Glutamatergic neuron (in vitro differentiated cells): ENCODE measurements around the gene PSMA2. TPM values are rescaled to one million over a fixed set of nuclear protein-coding genes. Genes with fewer than 3 reads are reported as not detected.

Experiments used
- DNase-seq: peaks from one replicate; pipeline ENCODE4 v3.0.0; 2022
- H3K27ac Mint-ChIP-seq: one replicate; pipeline ENCODE4 v1.8.0; 2020; ENCODE audit warnings: mild to moderate bottlenecking, mixed read lengths, inconsistent platforms; ENCODE audit not compliant: unreplicated experiment
- H3K27me3 Mint-ChIP-seq: one replicate; pipeline ENCODE4 v1.8.0; 2020; ENCODE audit warnings: mild to moderate bottlenecking, moderate library complexity, mixed read lengths, inconsistent platforms; ENCODE audit not compliant: unreplicated experiment
- H3K36me3 Mint-ChIP-seq: one replicate; pipeline ENCODE4 v1.8.0; 2020; ENCODE audit warnings: mild to moderate bottlenecking, mixed read lengths, inconsistent platforms; ENCODE audit not compliant: unreplicated experiment
- H3K4me1 Mint-ChIP-seq: one replicate; pipeline ENCODE4 v1.8.0; 2020; ENCODE audit warnings: mild to moderate bottlenecking, low read depth, mixed read lengths, inconsistent platforms; ENCODE audit not compliant: unreplicated experiment
- H3K4me3 Mint-ChIP-seq: one replicate; pipeline ENCODE4 v1.8.0; 2020; ENCODE audit warnings: mild to moderate bottlenecking, mixed read lengths, inconsistent platforms; ENCODE audit not compliant: unreplicated experiment
- H3K9me3 Mint-ChIP-seq: one replicate; pipeline ENCODE4 v1.8.0; 2020; ENCODE audit warnings: mild to moderate bottlenecking, moderate library complexity, mixed read lengths, inconsistent platforms; ENCODE audit not compliant: unreplicated experiment
- CTCF ChIP-seq: fragments of 200-600 bp; sonication (generic); IDR thresholded peaks from one replicate; pipeline ENCODE4 v1.5.0; 2021; ENCODE audit not compliant: partially characterized antibody, unreplicated experiment
- total RNA-seq: library from RNA; stranded (reverse); fragmentation: NEBNext Ultra II Directional; extraction: Animal tissue kit (Norgen Biotek cat#: 25700); gene quantifications from one replicate; pipeline ENCODE4 v1.2.1, GENCODE V29; 2021; ENCODE audit not compliant: unreplicated experiment

PSMA2 gene
- total RNA-seq, 1 donor from 2014 or later, result 78.4 TPM

GRCh38 chr7:42928754-42929153, 3.2 kb downstream of the PSMA2 start:
- Mint-ChIP-seq H3K4me3 (no peak overlapping the region), H3K4me1 (no peaks in the 10 kb centered on the region), H3K27ac (no peak overlapping the region), H3K9me3 (peaks cover 3% of the 10 kb centered on the region), H3K36me3 (no peaks in the 10 kb centered on the region), H3K27me3 (peaks cover 8% of the 10 kb centered on the region)
- no peak for DNase-seq
- TF ChIP-seq CTCF, result no peak

GRCh38 chr7:42926204-42926603, 5.8 kb downstream of the PSMA2 start:
- no peak overlapping the region for H3K4me3 Mint-ChIP-seq

GRCh38 chr7:42925630-42926029, 6.3 kb downstream of the PSMA2 start:
- H3K4me3 Mint-ChIP-seq, result no peak overlapping the region

More at GRCh38 chr7:42926204-42926603, 5.8 kb downstream of the PSMA2 start:
- Mint-ChIP-seq H3K36me3 (no peaks in the 10 kb centered on the region), H3K27ac (no peak overlapping the region), H3K9me3 (no peaks in the 10 kb centered on the region), H3K4me1 (no peaks in the 10 kb centered on the region), H3K27me3 (no peaks in the 10 kb centered on the region)
- no peak for DNase-seq
- TF ChIP-seq CTCF, result no peak

DNA sequence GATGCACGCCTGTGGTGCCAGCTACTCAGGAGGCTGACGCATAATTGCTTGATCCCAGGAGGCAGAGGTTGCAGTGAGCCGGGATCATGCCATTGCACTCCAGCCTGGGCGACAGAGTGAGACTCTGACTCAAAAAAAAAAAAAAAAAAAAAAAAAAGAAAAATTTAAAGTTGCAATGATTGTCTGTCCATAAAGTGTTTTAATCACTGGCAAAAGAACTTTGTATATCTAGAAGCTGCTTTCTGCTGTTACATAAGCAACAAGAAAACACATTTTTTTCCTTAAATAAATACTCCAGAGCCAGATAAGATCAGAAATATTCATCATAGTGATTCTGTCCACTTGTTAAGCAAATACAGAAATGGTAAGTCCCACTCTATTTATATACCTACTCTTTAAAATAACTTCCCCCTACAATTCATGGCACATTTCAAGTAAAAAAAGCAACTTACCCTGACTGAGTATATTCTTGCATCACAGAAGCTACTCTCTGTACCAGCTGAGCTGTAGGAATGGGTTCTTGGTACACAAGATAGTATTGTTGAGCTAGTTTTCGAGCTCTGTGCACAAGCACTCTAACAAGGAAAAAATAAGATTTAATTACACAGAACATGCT, 7.6 kb downstream of the PSMA2 start:
- TF ChIP-seq CTCF, result no peak
- no peak overlapping the region for H3K4me3 Mint-ChIP-seq
- no peak for DNase-seq
- no peaks in the 10 kb centered on the region for H3K27me3 Mint-ChIP-seq
- H3K27ac Mint-ChIP-seq, result no peak overlapping the region
- no peaks in the 10 kb centered on the region for H3K9me3 Mint-ChIP-seq
- no peaks in the 10 kb centered on the region for H3K36me3 Mint-ChIP-seq
- H3K4me1 Mint-ChIP-seq, result no peaks in the 10 kb centered on the region

More at GRCh38 chr7:42925630-42926029, 6.3 kb downstream of the PSMA2 start:
- H3K4me1 Mint-ChIP-seq, result no peaks in the 10 kb centered on the region
- no peak for TF ChIP-seq CTCF
- DNase-seq, result no peak
- H3K36me3 Mint-ChIP-seq, result no peaks in the 10 kb centered on the region
- H3K27me3 Mint-ChIP-seq, result no peaks in the 10 kb centered on the region
- no peak overlapping the region for H3K27ac Mint-ChIP-seq
- H3K9me3 Mint-ChIP-seq, result no peaks in the 10 kb centered on the region

GRCh38 chr7:42922017-42922753, 9.8 kb downstream of the PSMA2 start:
- Mint-ChIP-seq H3K4me1 (no peaks in the 10 kb centered on the region), H3K36me3 (no peaks in the 10 kb centered on the region), H3K27me3 (no peaks in the 10 kb centered on the region), H3K4me3 (no peak overlapping the region), H3K27ac (no peak overlapping the region), H3K9me3 (no peaks in the 10 kb centered on the region)
- TF ChIP-seq CTCF, result no peak
- no peak for DNase-seq
